CD4-positive, alpha-beta T cell treated with Interleukin-6 for 4 hours (primary cell): ENCODE data around the gene DMAP1.

ENCODE experiments used
- DNase-seq: peaks from one replicate; pipeline ENCODE4 v3.0.0-alpha.2; 2020; ENCODE audit warnings: mixed read lengths

The DMAP1 gene

DNA sequence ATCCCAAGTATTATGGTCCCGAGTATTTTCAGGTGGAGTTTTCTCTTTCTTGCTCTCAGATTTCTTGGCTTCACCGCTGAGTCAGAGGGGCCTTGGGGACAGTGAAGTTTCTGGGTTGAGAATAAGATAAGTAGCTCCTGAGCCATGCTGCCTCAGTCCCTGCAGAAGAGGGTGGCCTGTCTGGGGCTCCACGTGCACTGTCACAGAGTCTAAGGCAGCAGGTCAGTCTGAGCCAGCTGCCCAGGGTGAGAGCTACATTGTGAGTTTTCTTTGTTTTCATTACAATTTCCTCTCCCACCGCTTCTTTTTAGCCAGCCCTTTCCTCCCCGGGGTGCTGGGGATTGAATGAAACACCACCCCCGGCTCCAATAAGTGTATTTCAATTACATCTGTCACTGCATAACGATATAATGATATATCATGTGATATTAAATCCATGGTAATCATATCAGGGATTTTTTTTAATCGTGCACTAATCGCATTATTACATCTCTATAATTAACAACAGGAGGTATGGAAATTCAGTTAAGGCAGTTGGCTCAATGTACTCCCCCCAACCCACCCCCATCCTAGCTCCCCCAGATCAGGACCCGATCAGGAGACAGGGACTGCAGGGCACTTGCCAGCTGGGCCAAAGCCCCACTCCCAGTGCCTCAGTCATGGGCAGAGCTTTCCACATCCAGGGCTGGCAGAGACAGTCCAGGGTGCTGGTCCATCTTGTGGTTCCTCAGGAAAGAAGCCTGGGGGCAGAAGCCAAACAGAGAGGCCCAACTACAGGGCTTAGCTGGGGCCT lies 43.7 kb downstream of the DMAP1 start:
- DNase-seq, result no peak

DNA sequence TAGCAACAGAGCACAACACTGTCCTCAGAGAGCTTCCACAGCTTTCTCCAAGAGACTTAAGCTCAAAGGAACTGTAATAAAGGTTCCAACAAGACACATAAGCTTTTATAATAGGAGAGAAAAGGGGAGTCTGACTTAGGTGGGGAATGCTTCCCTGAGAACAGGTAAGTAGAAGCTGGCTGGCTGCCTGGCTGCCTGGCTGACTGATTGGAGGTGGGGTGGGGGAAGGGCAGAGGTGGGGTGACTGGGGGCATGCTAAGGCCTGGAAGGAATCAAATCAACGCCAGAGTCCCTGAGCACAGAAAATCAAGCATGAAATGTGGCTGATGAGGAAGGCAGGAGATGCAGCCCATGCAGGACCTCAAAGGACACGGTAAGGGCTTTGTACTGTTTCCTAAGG lies 45.8 kb downstream of the DMAP1 start:
- DNase-seq, result no peak

DNA sequence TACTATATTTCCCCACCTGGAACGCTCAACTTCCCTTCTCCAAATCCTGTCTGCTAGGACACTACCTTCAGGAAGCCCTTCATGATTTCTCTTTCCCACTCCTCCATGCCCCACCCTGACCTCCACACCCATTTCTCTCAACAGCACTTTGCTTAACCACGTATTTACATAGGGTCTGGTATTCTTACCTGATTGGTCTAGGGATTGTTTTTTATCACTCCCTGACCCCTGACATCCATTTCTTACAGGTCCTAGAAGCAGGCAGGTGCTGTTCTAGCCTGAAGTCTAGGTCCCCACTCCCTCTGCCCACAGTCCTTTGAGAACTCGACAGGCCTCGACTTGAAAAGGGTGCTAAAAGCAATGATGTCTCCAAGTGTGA lies 47.5 kb downstream of the DMAP1 start:
- DNase-seq, result no peak

DNA sequence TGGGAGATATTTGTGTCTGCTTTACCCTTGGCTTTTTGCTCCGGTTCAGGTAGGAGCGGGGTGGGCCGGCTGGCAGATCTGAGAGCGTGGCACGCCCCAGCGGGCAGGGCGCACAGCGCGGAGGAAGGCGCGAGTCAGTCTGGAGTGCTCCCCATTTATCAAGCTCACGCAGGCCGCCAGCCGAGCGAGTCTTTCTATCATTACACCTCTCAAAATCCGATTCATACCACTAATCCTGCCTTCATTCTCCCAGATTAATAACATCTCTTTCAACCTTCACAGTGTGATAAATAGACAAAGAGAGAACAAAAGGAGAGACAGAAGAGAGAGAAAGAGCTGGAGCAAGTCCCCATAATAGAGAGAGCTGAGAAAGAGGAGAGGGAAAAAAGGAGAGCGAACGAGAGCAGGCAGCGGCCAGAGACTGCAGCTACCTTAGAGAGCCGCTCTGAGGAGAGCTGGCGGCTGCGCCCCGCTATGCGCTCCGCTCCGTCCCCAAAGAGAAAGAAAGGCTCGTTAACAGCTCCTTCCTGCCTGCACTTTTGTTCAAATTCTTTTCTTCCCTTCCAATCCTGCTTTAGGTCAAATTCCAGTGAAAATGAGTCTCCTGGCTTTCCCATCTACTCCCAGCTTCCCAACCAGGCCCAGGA lies 48.0 kb downstream of the DMAP1 start:
- DNase-seq, result no peak

DNA sequence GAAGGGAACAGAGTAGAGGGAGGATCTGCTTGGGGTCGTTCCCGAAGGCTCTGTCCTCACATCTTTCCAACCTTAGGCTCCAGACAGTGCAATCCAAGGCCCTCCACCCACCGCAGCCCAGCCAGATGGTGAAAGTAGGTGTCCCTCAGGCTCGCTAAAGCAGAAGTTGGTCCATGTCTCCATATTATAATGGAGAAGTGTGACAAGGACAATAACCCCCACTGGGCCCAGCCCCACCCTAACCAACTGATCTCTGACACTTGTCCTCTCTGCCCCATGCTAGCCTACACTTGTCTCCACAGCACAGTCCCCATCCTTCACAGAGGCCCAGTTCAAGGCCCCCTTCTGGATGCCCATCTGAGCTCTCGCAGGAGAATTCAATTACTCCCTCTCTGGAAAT lies 48.7 kb downstream of the DMAP1 start:
- no peak for DNase-seq

DNA sequence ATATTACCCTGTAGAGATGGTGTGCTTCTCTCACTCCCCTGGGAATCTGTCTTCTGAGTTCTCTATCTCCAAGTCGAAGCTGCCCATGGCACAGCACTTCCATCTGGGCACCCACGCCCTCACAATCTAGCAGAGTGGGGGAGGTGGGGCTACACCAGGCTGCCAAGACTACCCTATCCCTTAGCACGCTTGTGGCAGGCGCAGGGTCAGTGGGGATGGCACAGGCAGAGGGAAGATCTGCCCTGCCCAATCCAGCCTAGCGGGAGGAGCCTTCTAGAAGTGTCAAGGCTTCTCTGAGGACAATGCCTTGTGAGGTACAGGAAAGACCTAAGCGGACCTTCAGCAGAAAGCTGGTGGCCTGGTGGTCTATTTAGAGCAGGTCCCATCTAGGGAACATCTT lies 49.1 kb downstream of the DMAP1 start:
- no peak for DNase-seq

DNA sequence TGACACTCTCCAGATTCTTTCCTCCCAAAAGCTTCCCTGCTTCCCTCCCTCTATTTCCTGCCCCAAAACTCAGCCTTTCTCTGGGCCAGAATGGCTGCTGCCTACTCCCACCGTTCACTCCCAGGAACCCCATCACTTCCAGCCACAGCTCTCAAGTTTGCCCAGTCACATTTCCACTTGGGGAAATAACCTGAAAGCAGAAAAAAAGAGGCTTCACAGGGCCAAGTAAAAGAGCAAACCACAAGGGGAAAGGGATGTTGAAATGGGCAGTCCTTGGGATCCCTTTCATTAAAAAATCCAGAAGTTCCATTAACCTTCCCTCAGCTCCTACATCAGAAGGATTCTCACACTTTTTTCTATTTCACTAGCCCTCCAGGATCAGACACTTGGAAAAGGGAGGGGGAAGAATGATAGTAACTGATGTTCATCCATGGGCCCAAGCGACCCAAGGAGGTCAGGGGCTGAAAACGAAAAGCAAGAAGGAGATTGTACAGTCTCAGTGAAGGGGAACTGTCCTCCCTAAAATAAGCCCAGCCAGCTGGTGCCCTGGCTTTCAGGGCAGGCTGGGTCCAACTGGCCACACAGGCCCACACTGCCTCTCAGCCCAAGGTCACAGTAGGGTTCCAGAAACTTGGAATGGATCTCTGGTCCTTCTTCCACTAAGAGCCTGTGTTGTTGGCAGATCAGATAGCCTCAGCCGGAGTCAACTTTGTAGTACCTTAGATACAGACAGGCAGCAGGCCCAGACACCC lies 49.7 kb downstream of the DMAP1 start:
- DNase-seq, result no peak

DNA sequence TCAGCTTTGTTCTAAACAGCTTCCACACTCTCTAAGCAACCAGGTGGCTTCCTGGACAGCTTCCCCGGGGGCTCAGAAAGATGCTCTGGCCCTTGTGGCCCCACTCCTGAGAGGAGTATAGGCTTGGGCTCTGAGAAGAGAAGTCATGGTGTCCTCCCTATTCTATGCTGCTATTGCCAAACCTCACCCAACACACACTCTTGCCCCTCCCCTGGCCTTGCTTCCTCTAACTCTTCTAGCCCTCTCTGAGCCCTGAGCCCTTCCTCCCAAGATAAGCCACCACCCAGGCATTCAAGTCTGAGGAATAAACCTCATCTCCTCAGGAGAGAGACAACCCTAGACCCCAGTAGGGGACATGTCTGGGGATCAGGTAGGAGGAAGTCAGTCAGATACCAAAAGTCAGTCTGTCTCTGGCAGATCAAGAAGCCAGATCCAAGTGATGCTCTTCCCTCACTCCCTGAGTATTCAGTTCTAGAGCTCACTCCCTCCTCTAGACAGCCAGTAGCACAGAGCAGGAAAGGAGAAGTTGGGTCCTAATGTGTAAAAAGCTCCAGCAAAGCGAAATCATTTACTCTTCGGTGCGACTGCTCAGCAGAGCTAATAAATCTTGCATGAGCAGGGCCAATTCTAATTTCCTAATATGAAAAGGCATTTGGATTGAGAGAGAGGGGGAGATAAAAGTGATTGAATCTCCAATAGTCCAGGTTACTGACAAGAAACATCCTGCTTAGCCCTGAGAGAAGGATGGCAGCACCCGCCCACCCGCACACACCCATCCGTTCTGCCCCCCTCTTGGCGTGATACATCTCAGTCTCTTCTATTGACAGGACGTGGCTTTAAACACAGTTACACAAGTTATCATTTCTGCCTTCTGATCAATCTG lies 50.5 kb downstream of the DMAP1 start:
- DNase-seq, result no peak

DNA sequence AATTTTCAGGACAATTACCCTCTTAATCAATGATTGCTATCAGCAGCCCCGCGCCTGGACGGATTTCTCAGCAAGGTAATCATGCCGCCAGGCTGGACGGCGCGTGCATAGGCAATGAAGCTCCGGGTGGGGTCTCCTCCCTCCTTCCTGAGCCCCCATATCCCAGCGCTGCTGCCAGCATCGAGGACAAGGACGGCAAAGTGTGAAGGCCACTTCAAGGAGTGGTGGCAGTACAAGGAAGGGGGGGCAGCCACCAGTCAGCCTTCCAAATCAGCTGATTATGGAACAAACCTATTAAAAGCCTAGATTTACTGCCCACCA lies 51.1 kb downstream of the DMAP1 start:
- no peak for DNase-seq

DNA sequence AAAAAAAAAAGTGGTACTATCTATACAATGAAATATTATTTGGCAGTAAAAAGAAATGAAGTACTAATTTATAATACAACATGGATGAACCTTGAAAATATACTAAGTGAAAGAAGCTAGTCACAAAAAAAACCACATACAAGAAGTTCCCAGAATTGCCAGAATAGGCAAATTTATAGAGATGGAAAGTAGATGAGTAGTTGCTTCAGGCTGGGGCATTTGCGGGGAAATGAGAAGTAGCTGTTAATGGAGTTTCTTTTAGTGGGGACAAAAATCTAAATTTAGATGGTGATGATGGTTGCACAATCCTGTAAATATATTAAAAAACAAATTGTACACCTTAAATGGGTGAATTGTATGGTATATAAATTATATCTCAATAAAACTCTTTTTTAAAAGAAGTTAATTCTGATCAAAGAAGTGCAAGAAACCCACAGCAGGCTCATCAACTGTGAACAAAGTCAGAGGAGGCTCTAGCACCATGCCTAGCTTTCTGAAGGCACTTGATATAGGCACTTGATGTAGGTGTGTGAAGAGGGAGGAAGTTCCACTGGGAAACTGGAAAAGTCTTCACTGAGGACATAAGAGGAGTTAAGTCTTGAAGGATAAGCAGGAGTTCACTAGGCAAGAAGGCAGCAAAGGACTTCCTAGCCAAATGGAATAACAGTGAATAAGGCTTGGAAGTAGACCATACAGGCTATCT lies 52.5 kb downstream of the DMAP1 start:
- no peak for DNase-seq

DNA sequence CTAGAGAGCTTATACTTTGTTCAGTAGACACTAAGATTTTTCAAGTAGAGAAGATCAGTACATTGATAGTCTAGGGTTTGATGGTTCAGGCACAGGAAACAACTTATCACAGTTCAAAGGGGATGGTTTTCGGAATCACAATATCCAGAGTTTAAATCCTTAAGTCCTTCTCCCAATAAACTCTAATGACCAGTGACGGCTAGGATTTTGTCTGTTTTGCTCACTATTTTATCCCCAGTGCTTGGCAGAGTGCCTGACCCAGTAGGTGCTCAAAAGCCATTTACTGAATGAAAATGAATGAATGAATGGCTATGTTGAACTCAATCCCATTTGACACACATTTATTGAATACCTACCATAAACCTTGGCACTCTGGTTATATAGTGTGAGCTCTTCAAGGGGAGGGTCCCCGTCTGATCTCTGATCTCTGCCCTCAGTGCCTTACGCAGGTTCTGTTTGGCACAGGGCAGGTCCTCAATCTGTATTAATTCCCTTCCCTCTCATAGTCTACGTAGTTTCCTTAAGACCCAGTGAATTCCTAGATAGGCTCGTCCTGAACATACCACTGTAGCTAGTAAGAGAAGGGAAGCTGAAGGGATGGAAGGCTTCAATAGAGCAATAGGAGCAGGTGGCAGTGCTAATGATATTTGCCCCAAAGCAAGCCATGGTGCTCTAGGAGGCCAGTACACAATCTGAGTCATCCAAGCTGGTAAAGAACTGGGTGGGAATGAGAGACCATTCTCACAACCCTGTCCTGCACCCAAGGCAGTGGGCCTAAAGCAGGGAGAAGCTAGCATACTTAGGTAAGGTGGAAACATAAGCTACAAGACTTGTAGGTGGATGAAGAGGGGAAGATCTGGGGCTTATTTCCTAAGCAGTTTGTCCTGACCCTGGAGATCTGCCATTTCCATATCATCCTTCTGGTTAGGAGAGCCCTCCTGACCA lies 53.4 kb downstream of the DMAP1 start:
- no peak for DNase-seq

DNA sequence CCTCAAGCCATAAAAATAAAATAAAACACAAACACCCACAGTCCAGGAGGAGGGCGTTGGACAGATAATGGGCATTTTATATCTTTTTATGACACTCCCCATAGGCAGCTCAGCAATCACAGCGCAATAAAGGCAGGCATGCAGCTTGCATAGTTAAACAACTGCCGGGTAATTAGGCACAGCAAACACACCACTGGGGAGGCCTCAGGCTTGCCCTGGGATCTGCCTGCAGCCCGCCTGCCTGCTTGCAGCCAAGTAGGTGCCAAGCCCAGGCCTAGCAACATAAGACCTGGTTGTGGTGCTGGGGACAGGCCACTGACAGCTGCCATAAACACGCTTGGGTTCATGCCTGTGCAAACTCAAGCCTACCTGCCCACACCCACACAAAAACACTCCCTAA lies 54.2 kb downstream of the DMAP1 start:
- DNase-seq, result no peak

DNA sequence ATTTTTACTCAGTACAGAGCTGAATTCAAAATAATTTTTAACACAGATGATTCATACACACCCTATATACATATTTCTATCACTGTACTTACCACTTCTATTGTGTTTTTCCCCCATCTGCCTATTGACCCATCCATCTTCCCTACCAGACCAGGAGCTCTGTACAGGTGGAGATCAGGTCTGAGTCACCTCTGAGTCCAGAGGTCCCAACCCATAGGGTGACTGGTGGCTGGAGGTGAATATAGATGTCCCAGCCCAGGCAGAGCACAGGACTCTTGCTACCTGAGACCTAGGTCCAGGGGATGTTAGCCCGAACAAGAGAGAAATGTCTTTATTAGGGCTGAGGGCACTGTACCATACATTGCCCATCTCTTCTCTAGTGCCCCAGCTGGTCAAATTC lies 54.8 kb downstream of the DMAP1 start:
- no peak for DNase-seq
